Activated CD8-positive, alpha-beta memory T cell treated with anti-CD3 and anti-CD28 coated beads, Interleukin-2, amount 50 U/mL, for 1 hour (primary cell): ENCODE measurements around the gene TCEAL2.
A peak's percentile ranks its signal among the peaks of the same experiment; 100 is the strongest.
"Not testable (repeated sequence)": the region's sequence is repeated elsewhere in the genome, so short reads cannot be mapped to it uniquely, and the experiment has no call there.

Source experiments
- DNase-seq: peaks from one replicate; pipeline ENCODE4 v3.0.0-alpha.2; 2020; ENCODE audit errors: extremely low read depth

The TCEAL2 gene

DNA sequence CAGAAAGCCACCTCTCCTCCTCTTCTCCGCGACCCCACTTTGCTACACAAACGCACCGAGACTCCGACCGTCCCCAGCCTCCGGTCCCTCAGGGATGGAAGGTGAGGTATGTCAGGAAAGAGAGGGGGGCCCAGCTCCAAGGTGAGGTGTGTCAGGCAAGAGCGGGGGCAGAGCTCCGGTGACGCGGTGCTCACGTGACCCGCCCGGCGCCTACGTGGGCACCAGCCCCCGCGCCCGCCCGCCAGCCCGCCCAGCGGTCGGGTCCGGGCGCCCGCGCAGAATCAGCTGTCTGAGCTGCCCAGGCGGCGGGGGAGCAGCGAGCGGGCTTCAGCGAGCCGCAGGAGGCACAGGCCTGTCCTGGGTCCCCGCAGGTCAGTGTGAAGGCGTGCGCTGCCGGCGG lies at the start of gene TCEAL2:
Gene TCEAL2 (plus strand): TSS at position 244 of the 400 bp plus-strand sequence. CDS start 1,152 bp downstream, outside the sequence.
- not testable (repeated sequence) for DNase-seq

DNA sequence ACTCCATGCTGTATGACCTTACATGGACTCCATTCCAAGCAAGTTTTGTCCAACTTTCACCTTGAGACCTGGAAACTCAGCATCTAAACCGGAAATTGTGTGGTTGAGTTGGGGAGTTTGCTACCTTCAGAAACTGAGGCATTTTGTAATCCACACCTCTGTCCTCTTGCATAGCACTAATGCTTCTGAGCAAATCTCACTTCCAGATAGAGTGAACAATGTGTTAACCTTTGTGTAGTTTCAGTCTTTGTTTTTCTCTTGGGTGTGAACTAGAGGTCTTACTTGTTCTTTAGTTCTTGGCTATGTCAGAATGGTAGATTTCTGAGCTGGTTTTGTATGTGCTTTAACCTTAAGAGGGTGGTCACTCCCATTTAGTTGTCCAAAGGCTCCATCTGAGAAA lies 48.1 kb upstream of the TCEAL2 start:
- no peak for DNase-seq

DNA sequence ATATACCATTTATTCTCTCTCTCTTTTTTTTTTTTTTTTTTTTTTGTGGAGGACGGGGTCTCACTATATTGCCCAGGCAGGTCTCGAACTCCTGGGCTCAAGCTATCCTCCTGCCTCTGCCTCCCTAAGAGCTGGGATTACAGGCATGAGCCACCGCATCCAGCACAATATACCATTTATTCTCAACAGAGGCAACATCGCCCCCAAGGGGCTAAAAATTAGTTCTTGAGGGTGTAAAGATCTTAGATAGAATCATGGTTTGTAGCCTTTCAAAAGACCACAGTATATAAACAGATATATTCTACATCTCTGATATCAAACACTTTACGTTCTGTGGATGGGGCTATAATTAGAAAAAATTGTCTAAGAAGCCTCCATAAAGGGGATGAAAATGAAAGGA lies 39.8 kb upstream of the TCEAL2 start:
- DNase-seq = no peak

DNA sequence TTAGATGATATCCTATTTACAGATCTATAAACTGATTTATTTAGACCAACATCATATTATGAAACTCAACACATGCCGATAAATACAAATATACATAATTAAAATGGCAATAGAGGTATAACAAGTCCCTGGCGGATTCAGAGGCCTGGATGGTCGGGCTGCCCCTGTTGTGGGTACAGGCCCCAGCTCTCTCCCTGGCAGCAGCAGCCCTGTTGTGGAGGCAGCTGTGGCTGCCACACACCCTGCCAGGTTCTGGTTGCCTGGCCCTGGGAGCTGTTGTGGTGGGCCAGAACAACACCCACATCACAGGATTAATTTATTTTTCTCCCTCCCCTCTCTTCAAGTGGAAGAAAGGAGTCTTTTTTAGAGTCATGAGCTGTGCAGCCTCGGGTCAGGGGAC lies 12.1 kb upstream of the TCEAL2 start:
- DNase-seq = no peak

DNA sequence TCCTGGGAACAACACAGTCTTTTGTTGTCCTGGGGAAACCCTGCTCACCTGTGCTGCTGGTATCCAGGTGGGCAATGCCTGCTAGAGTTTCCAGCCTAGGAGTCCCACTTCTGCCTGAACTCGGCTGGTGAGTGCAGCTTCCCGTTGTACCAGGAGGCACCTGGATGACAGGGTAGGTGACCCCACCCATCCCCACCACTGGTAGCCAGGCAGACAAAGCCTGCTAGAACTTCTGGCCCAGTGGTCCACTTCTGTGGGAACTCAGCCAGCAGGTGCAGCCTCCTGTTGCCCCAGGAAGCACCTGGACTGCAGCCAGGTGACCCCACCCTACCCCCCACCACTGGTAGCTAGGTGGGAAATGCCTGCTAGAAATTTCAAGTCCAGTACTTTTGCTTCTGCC lies 9.7 kb upstream of the TCEAL2 start:
- DNase-seq = no peak

DNA sequence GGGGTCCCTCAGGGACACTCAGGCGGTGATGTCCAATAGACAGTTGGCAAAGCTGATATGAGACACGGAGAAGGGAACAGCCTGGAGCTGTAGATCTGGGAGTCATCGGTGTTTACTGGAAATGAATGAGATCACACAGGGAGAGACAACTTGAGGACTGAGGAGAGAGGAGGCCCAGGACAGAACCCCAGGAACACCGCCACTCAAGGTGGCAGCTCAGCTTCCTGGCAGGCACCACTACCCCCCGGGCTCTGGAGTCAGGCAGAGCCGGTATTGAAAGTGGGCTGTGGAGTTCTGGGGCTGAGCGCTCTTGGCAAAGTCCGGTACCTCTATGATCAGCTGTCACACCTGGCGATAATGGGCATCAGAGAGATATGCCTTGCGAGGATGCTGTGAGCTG lies 465 bp upstream of the TCEAL2 start:
- not testable (repeated sequence) for DNase-seq

DNA sequence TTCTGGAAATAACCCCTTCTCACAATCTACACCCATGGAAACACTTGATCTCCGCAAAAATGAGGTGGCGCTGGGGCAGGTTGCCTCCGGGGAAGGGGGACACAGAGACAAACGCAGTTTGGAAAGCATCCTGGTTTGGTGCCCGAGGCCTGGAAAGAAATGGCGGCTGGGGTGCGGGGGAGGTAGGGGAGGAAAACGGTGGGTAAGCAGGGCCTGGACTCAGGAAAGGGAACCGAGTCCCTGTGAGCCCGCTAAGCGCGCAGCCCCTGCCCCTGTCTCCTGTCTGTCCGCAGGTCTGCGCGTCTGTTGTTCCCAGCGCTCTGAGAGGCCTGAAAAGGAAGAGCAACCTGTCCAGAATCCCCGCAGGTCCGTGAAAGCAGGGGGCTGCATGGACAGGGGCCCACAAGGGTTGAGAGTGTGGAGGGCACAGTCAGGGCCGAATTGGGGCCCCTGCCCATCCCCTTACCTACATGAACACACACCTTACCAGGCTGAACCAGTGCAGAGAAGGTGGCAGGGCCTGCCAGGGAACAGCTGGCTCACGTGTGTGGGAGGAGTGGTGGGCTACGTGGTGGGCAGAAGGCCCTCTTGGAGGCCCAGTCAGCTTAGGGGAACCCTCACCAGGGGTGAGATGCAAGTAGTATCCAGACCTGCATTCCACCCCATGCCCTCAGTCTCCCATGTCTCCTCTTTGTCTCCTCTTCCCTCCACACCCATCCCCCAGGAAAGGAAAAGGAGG lies 770 bp downstream of the TCEAL2 start:
- not testable (repeated sequence) for DNase-seq

DNA sequence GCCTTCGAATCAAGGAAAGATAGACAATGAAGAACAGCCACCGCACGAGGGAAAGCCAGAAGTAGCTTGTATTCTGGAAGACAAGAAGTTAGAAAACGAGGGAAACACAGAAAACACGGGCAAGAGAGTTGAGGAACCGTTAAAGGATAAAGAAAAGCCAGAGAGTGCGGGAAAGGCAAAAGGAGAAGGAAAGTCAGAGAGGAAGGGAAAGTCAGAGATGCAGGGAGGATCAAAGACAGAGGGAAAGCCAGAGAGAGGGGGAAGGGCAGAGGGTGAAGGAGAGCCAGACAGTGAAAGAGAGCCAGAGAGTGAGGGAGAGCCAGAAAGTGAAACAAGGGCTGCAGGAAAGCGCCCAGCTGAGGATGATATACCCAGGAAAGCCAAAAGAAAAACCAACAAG lies 1.4 kb downstream of the TCEAL2 start:
- no peak for DNase-seq

DNA sequence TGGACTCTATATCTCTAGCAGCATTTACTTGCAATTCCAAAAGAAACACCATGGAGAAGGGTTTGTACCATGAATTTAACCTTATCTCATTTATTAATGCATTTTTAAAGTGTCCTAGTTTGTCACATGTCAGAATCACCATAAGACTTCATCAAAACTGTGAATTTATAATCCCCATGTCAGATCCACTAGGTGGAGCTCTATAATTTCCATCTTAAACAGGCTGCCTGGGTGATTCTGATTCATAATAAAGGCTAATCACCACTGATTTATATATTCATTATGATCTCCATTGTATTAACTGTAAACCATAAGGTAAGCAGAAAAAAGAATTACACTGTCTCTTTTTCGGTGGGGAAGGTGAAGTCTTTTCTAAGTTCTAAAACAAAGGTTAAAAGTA lies 4.0 kb downstream of the TCEAL2 start:
- no peak for DNase-seq

DNA sequence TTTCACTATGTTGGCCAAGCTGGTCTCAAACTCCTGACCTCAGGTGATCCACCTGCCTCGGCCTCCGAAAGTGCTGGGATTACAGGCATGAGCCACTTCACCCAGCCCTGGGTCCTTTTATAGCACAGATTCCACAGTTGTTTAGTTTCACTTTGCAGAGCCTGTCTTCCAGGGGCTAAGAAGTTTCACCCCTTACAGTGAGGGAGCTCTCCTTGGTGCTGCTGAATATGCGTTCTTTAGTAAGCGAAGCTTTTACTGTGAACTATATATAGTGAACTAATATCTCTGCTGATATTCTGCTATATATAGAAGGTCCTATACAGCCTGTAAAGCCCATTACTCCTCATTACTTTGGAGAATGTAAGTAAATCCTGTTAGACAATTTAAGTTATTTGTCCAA lies 12.6 kb downstream of the TCEAL2 start:
- no peak for DNase-seq

DNA sequence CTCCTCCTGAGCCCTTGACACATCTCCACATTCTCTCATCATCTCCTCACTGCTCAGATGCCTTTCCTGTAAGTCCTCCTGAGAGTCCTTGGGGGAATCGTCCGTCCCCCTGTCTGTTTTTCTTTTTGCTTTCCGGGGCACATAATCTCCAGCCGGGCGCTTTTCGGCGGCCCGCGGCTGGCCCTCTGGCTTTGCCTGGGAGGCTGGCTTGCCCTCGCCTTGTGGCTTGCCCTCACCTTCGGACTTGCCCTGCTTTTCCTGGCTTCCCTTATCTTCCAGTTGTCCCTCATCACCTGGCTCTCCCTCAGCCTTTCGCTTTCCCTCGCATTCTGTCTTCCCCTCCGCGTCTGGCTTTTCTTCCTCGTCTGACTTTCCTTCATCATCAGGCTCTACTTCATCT lies 15.4 kb downstream of the TCEAL2 start:
- not testable (repeated sequence) for DNase-seq

DNA sequence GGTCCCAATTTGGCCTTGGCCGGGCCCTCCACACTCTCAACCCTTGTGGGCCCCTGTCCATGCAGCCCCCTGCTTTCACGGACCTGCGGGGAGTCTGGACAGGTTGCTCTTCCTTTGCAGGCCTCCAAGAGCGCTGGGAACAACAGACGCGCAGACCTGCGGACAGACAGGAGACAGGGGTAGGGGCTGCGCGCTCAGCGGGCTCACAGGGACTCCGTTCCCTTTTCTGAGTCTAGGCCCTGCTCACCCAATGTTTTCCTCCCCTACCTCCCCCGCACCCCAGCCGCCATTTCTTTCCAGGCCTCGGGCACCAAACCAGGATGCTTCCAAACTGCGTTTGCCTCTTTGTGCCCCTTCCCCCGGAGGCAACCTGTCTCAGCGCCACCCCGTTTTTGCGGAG lies 16.2 kb downstream of the TCEAL2 start:
- not testable (repeated sequence) for DNase-seq

DNA sequence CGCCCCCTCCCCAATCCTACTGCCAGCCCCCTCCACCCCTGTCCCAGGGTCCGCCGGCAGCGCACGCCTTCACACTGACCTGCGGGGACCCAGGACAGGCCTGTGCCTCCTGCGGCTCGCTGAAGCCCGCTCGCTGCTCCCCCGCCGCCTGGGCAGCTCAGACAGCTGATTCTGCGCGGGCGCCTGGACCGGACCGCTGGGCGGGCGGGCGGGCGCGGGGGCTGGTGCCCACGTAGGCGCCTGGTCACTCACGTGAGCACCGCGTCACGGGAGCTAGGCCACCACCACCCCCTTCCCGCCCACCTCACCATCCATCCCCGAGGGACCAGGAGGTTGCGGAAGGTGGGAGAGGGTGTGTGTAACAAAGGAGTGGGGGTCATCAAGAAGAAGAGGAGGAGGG lies 16.8 kb downstream of the TCEAL2 start, which contains the start of gene TCEAL6:
Gene TCEAL6 (minus strand): TSS at position 208 of the 400 bp plus-strand sequence.
- DNase-seq = not testable (repeated sequence)

DNA sequence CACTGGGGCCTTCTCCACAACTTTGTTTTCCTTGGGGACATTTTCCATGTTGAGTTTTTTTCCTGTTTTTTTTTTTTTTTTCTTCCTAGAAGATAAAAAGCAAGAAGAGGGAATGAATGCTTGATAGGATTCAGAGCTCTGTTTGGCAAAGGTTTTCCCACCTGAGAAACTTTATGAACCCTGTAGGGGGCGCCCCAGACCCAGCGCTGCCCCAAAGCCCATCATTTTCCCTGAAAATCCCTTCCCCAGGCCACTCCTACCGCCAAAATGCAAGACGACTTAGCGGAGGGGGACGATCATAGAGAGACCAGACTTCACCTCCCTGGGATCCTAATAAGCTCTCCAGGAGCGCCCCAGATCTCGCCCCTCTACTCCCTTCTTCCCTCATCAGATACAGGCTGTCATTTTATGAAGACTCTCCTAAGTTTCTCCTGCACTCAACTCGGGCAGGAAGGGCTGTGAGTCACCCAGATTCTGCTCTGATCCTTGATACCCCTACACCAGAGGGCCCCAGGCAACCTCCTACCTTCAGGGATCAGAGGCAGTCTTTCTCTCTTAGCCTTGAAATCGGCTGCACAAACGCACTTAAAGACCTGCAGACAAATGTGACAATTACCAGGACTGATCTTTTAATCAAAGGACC lies 28.9 kb downstream of the TCEAL2 start:
- no peak for DNase-seq

DNA sequence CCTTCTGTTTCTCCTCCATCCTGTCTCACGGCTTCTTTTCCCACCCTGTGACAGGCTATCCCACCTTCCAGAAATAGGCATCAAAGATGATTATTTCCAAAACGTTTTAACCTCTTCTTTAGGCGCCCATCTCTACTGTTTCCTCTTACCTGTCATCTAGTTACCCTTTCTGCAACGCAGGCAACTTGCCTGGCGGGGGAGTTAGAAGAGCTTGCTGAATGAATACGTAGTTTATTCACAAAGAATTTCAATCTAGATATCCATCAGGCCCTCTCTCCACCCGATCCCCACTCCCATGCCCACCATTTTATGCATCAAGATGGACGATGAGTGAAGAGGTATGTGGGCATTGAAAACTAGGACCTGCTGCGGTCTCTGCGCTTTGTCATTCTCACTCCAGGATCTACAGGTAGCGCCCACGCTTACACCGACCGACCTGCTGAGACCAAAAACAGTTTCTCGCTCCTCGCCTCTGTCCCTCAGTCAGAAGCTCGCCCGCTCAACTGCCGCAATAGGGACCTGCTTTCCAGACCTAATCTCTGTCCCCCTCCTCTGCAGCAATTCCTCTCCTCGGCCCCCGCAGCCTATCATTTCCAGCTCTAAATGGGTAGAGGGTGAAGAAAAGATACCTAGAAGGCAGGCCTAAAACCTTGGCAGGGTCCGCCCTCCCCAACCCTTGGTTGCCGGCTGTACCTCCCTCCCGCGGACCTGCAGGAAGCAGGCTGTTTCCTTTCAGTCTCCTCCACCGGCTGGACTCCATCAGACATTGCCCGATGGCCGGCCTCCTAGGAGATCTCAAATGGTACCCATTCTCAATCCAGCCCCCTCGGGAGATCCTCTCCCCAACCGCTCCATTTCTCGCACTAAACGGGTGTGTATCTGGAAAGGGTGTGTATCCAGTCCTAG lies 29.7 kb downstream of the TCEAL2 start:
- no peak for DNase-seq

DNA sequence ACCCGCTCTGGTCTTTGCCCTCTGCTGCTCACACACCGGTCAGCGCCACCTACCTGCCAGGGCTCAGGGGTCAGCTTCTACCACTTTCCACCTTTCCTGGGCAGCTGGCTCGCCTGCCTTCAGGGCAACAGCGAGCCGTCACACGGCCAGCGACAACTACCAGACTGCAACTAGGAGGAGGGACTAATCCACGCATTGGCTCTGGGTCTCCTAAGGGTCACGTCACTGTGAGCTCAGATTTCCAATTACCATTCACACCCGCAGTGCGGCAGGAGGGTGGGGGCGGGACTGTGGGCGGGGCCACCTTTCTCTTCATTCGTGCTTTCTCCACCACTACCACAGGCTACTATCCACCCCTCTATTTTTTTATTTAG lies 30.3 kb downstream of the TCEAL2 start, which contains the start of gene BEX5:
Gene BEX5 (minus strand): TSS at position 172 of the 374 bp plus-strand sequence. CDS start 1,712 bp downstream, outside the sequence.
- peak; percentile 13 for DNase-seq
